H1 (cell line): Measurements from ENCODE around the gene ABL2. TPM values are rescaled to one million over a fixed set of nuclear protein-coding genes. Genes with fewer than 3 reads are reported as not detected.

Source experiments
- CTCF ChIA-PET: fragments of 300-600 bp; sonication (Branson Sonifier 250); formaldehyde crosslinking; loops from one replicate; lab custom pipeline; 2021; ENCODE audit not compliant: partially characterized antibody; lab: Charles Lee
- POLR2A ChIA-PET: fragments of 300-600 bp; sonication (Branson Sonifier 250); formaldehyde crosslinking; loops from one replicate; lab custom pipeline; 2021; ENCODE audit warnings: inconsistent platforms; ENCODE audit not compliant: partially characterized antibody; lab: Charles Lee
- DNase-seq, 2 experiments: peaks; one replicate each; pipeline versions ENCODE4 v3.0.0 to v3.0.0-alpha.2; 2010 to 2022; ENCODE audit warnings: low spot score in 2 of 2, low read depth in 1 of 2, mixed read lengths in 1 of 2
- FAIRE-seq: peaks from 2 replicates; lab custom pipeline; 2011; peaks lifted over from hg19 to GRCh38; lab: Jason Lieb, UNC
- H2AFZ ChIP-seq: 2 replicates; pipeline ENCODE4 v1.8.1; 2012; ENCODE audit warnings: low read length, inconsistent platforms
- H2AK5ac ChIP-seq: 2 replicates; pipeline ENCODE4 v1.6.1; 2013; ENCODE audit warnings: low read depth, low read length
- H2BK120ac ChIP-seq: replicated peaks from 2 replicates; pipeline ENCODE3; 2013; ENCODE audit warnings: low read depth, low read length, inconsistent platforms
- H2BK12ac ChIP-seq: 2 replicates; pipeline ENCODE4 v1.6.1; 2013; ENCODE audit warnings: low read depth, low read length
- H2BK15ac ChIP-seq: 2 replicates; pipeline ENCODE4 v1.6.1; 2013; ENCODE audit warnings: low read length
- H2BK20ac ChIP-seq: 2 replicates; pipeline ENCODE4 v1.6.1; 2013; ENCODE audit warnings: low read length
- H2BK5ac ChIP-seq: 2 replicates; pipeline ENCODE4 v1.6.1; 2013; ENCODE audit warnings: low read depth, low read length
- H3K14ac ChIP-seq: 2 replicates; pipeline ENCODE4 v1.6.1; 2013; ENCODE audit warnings: inconsistent platforms; ENCODE audit not compliant: insufficient read length
- H3K18ac ChIP-seq: 2 replicates; pipeline ENCODE4 v1.6.1; 2013; ENCODE audit warnings: low read length; ENCODE audit errors: extremely low read depth
- H3K23ac ChIP-seq: 2 replicates; pipeline ENCODE4 v1.6.1; 2013; ENCODE audit warnings: inconsistent platforms; ENCODE audit not compliant: insufficient read length
- H3K23me2 ChIP-seq: 2 replicates; pipeline ENCODE4 v1.6.1; 2013; ENCODE audit warnings: low read depth, low read length
- H3K27ac ChIP-seq: 2 replicates; pipeline ENCODE4 v1.6.1; 2011; ENCODE audit warnings: low read depth, low read length, inconsistent platforms
- H3K27me3 ChIP-seq, 4 experiments: replicated peaks in 1 of 4; 1 replicate in 1 of 4; 2 replicates in 3 of 4; pipeline versions ENCODE4 v1.6.1 to v1.8.1; 2011 to 2013; ENCODE audit warnings: low read length in 3 of 4, mild to moderate bottlenecking in 3 of 4, inconsistent platforms in 2 of 4, mixed read lengths in 2 of 4, moderate library complexity in 1 of 4; ENCODE audit not compliant: control insufficient read depth in 3 of 4, insufficient read depth in 3 of 4; ENCODE audit errors: extremely low read depth in 1 of 4
- H3K36me3 ChIP-seq, 4 experiments: 2 replicates each; pipeline versions ENCODE4 v1.6.1 to v1.8.1; 2011 to 2013; ENCODE audit warnings: mild to moderate bottlenecking in 4 of 4, low read length in 3 of 4, moderate library complexity in 2 of 4, control low read depth in 1 of 4, inconsistent platforms in 1 of 4; ENCODE audit not compliant: insufficient read depth in 4 of 4, control insufficient read depth in 2 of 4
- H3K4ac ChIP-seq: replicated peaks from 2 replicates; pipeline ENCODE3; 2013; ENCODE audit warnings: low read length, low read depth, mixed read lengths, inconsistent platforms; ENCODE audit not compliant: insufficient read length
- H3K4me1 ChIP-seq, 4 experiments: replicated peaks in 1 of 4; 1 replicate in 1 of 4; 2 replicates in 3 of 4; pipeline versions ENCODE4 v1.6.1 to v1.8.1; 2011 to 2013; ENCODE audit warnings: low read length in 3 of 4, inconsistent platforms in 2 of 4, mixed read lengths in 1 of 4; ENCODE audit not compliant: insufficient read depth in 4 of 4, control insufficient read depth in 3 of 4
- H3K4me2 ChIP-seq, 2 experiments: 2 replicates each; pipeline versions ENCODE4 v1.6.1 to v1.8.1; 2011 to 2013; ENCODE audit warnings: low read depth in 2 of 2, low read length in 2 of 2, control low read depth in 1 of 2, inconsistent platforms in 1 of 2, mild to moderate bottlenecking in 1 of 2; ENCODE audit not compliant: insufficient read depth in 1 of 2
- H3K4me3 ChIP-seq, 4 experiments: fragments of 200-600, 300-600 bp in 1 of 4; sonication (generic), shearing (Covaris generic), sonication (Bioruptor Twin) in 1 of 4; 2 replicates each; pipeline versions ENCODE4 v1.5.1 to v1.8.1; 2011 to 2016; ENCODE audit warnings: low read length in 4 of 4, low read depth in 3 of 4, control low read depth in 2 of 4, inconsistent platforms in 2 of 4, mild to moderate bottlenecking in 2 of 4, mixed read lengths in 1 of 4, moderate library complexity in 1 of 4; ENCODE audit not compliant: insufficient read depth in 2 of 4; ENCODE audit errors: extremely low read depth in 1 of 4
- H3K56ac ChIP-seq: replicated peaks from 2 replicates; pipeline ENCODE3; 2013; ENCODE audit warnings: low read depth, mild to moderate bottlenecking, mixed read lengths, low read length, inconsistent platforms; ENCODE audit not compliant: insufficient read length
- H3K79me1 ChIP-seq: 2 replicates; pipeline ENCODE4 v1.6.1; 2013; ENCODE audit warnings: low read depth, low read length, control low read depth
- H3K79me2 ChIP-seq, 2 experiments: 2 replicates each; pipeline versions ENCODE4 v1.6.1 to v1.8.1; 2012 to 2013; ENCODE audit warnings: low read length in 2 of 2, mild to moderate bottlenecking in 2 of 2, inconsistent platforms in 1 of 2; ENCODE audit not compliant: insufficient read depth in 2 of 2, control insufficient read depth in 1 of 2
- H3K9ac ChIP-seq, 4 experiments: replicated peaks in 1 of 4; 1 replicate in 1 of 4; 2 replicates in 3 of 4; pipeline versions ENCODE4 v1.6.1 to v1.8.1; 2011 to 2013; ENCODE audit warnings: low read depth in 3 of 4, low read length in 3 of 4, control low read depth in 2 of 4, mild to moderate bottlenecking in 2 of 4, moderate library complexity in 2 of 4, inconsistent platforms in 1 of 4; ENCODE audit errors: extremely low read depth in 1 of 4
- H3K9me3 ChIP-seq, 2 experiments: 2 replicates each; pipeline versions ENCODE4 v1.6.1 to v1.8.1; 2012 to 2013; ENCODE audit warnings: mild to moderate bottlenecking in 2 of 2, moderate library complexity in 2 of 2, control low read depth in 1 of 2, inconsistent platforms in 1 of 2, low read depth in 1 of 2, low read length in 1 of 2, mixed read lengths in 1 of 2; ENCODE audit not compliant: insufficient read depth in 2 of 2
- H4K20me1 ChIP-seq, 2 experiments: replicated peaks in 1 of 2; 2 replicates each; pipeline versions ENCODE3 to v1.8.1; 2011 to 2013; ENCODE audit warnings: inconsistent platforms in 2 of 2, low read length in 2 of 2, mild to moderate bottlenecking in 1 of 2; ENCODE audit not compliant: insufficient read depth in 2 of 2, control insufficient read depth in 1 of 2
- H4K5ac ChIP-seq: 2 replicates; pipeline ENCODE4 v1.6.1; 2013; ENCODE audit warnings: low read length, low read depth, mixed read lengths, inconsistent platforms; ENCODE audit not compliant: insufficient read length
- H4K8ac ChIP-seq: 2 replicates; pipeline ENCODE4 v1.8.0; 2013; ENCODE audit warnings: mild to moderate bottlenecking, moderate library complexity, low read length, inconsistent platforms; ENCODE audit not compliant: insufficient read depth; ENCODE audit errors: extremely low read depth
- H4K91ac ChIP-seq: replicated peaks from 2 replicates; pipeline ENCODE3; 2013; ENCODE audit warnings: low read length, mixed read lengths, inconsistent platforms; ENCODE audit not compliant: insufficient read length
- BACH1 ChIP-seq: IDR thresholded peaks from 2 replicates; pipeline ENCODE4 v1.6.1; 2012; ENCODE audit warnings: low read length, improper control_type of control experiment
- CBX8 ChIP-seq: fragments of 300-800, 300-1000 bp; sonication (generic); IDR thresholded peaks from 2 replicates; pipeline ENCODE4 v1.7.1; 2016; ENCODE audit warnings: low read depth, low read length, borderline replicate concordance
- EGR1 ChIP-seq: IDR thresholded peaks from 2 replicates; pipeline ENCODE4 v1.6.1; 2011; ENCODE audit warnings: low read depth, low read length, borderline replicate concordance
- HDAC2 ChIP-seq, 2 experiments: fragments of 300-600 bp in 1 of 2; sonication (generic) in 1 of 2; IDR thresholded peaks; 2 replicates each; pipeline ENCODE4 v1.6.1; 2011 to 2012; ENCODE audit warnings: low read depth in 2 of 2, low read length in 2 of 2, mild to moderate bottlenecking in 2 of 2, moderate library complexity in 2 of 2, borderline replicate concordance in 1 of 2, inconsistent platforms in 1 of 2
- KDM4A ChIP-seq: IDR thresholded peaks from one replicate; pipeline ENCODE4 v1.7.1; 2012; ENCODE audit warnings: low read depth, mild to moderate bottlenecking, moderate library complexity, low read length, inconsistent platforms; ENCODE audit not compliant: severe bottlenecking
- PHF8 ChIP-seq: fragments of 200-600 bp; sonication (generic); conservative IDR thresholded peaks from 2 replicates; pipeline ENCODE4 v1.7.1; 2012; ENCODE audit warnings: low read depth, mild to moderate bottlenecking, inconsistent platforms, low read length, moderate library complexity
- SP4 ChIP-seq: IDR thresholded peaks from 2 replicates; pipeline ENCODE4 v1.6.1; 2012; ENCODE audit warnings: low read length, inconsistent platforms
- SUZ12 ChIP-seq: fragments of 200-600 bp; sonication (generic); IDR thresholded peaks from 2 replicates; pipeline ENCODE4 v1.6.1; 2012; ENCODE audit warnings: mild to moderate bottlenecking, inconsistent platforms, low read length, moderate library complexity, mixed read lengths
- TAF1 ChIP-seq: IDR thresholded peaks from 2 replicates; pipeline ENCODE4 v1.6.1; 2011; ENCODE audit warnings: mild to moderate bottlenecking, low read depth, low read length
- WGBS, 2 experiments: shearing (Covaris generic) in 1 of 2; methylation state at CpG; one replicate each; pipeline versions ENCODE4 v1.1.6 to v1.1.7; 2013 to 2015; ENCODE audit warnings: low lambda C conversion rate in 2 of 2, mixed read lengths in 2 of 2, inconsistent platforms in 1 of 2, low coverage in 1 of 2, missing lambda C conversion rate in 1 of 2; ENCODE audit not compliant: insufficient replicate concordance in 2 of 2, insufficient coverage in 1 of 2, insufficient read length in 1 of 2; ENCODE audit errors: extremely low coverage in 1 of 2, missing lambda C conversion rate in 1 of 2; 5-methylcytosine and 5-hydroxymethylcytosine counted together
- polyA plus RNA-seq, 7 experiments: library from polyadenylated mRNA; depleted of rRNA in 3 of 7; stranded (reverse) in 5 of 7; unstranded in 2 of 7; fragments of >200 nt in 5 of 7; fragments of 200-250 nt in 2 of 7; gene quantifications; 1 replicate in 5 of 7; 2 replicates in 1 of 7; 4 replicates in 1 of 7; pipeline versions ENCODE4 v1.2.1 to v1.2.3, GENCODE V29; 2011 to 2013; ENCODE audit warnings: missing spikeins in 2 of 7, mixed read lengths in 2 of 7
- total RNA-seq: library from RNA; stranded (reverse); fragmentation: NEBNext Ultra II Directional; extraction: Animal tissue kit (Norgen Biotek cat#: 25700); gene quantifications from 2 replicates; pipeline ENCODE4 v1.2.1, GENCODE V29; 2021
- TF ChIP-seq, protein P1 (sequence below): IDR thresholded peaks from 2 replicates; pipeline ENCODE4 v1.6.1; 2012; ENCODE audit warnings: low read length, inconsistent platforms
- TF ChIP-seq, protein P2 (sequence below): IDR thresholded peaks from 2 replicates; pipeline ENCODE4 v1.6.1; 2012; ENCODE audit warnings: inconsistent platforms

Gene ABL2
- total and polyA plus RNA-seq, 2 of the 8 experiments (the other 6 are each of a cell fraction or from before 2014, with no cell fraction given) = 4.5 to 19.1 TPM

DNA sequence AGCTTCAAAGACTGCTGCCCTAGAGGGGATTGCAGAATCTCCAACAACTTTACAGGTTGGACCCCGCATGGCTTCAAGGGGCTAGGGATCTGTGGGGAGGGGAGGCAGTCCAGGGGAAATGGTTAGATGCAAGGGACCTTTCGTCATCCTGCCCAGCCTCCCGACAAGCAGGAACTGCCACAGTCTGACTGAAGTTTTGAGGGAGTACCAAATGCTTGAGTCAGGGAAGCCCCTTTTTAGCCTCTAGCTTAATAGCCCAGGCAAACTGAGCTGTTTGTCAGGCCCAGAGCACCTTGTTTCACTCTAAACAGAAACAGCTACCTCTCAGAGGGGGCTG is 146.5 kb downstream of the ABL2 start:
- 34% methylated on average over 3 of the region's 3 CpGs; no CpG with 5 or more reads in 1 of the 2 experiments for WGBS, 2 experiments
- Histone ChIP-seq H3K18ac (no peak overlapping the region), H3K4ac (no peak overlapping the region), H4K8ac (no peak overlapping the region), H2BK120ac (no peak overlapping the region), H3K23ac (no peak overlapping the region), H3K56ac (no peak overlapping the region), H4K91ac (no peak overlapping the region), H2BK20ac (no peak overlapping the region), H3K9ac (peak overlapping the region in 1 of 4 experiments; percentile 4; a peak in 1 of 7 replicates), H4K20me1 (no peaks in the 10 kb centered on the region), H3K23me2 (peaks cover 13% of the 10 kb centered on the region), H3K4me1 (peaks cover 0 to 17% (median 13%) of the 10 kb centered on the region in 4 experiments; a peak in 6 of 7 replicates), H2AFZ (no peak overlapping the region), H3K79me2 (no peaks in the 10 kb centered on the region), H2BK12ac (no peak overlapping the region), H3K9me3 (no peaks in the 10 kb centered on the region), H3K36me3 (no peaks in the 10 kb centered on the region; a peak in 1 of 8 replicates), H2BK5ac (no peak overlapping the region), H3K27me3 (no peaks in the 10 kb centered on the region), H3K79me1 (peaks cover 3% of the 10 kb centered on the region), H3K27ac (no peak overlapping the region), H3K14ac (no peak overlapping the region), H3K4me3 (peak overlapping the region; percentile 55 to 74 (median 70)), H4K5ac (no peak overlapping the region), H2AK5ac (no peak overlapping the region; the same call in 1 of the 2 replicates), H3K4me2 (peak overlapping the region; percentile 98 to 99), H2BK15ac (no peak overlapping the region)
- DNase-seq (no peak), FAIRE-seq (no peak)
- CTCF ChIA-PET = interaction anchor here (0.5 to 4.2 kb wide), 6 partner anchors 11 to 286 kb away, joined by 3 to 15 read pairs (median 3); no protein-coding TSS in a partner anchor
- POLR2A ChIA-PET = interaction anchor here (1.2 to 2.2 kb wide), 4 partner anchors 9 to 37 kb away, joined by 4 to 9 read pairs (median 4); no protein-coding TSS in a partner anchor
- TF ChIP-seq CBX8 (no peak), SP4 (no peak), BACH1 (no peak), PHF8 (no peak), TAF1 (no peak), SUZ12 (no peak), EGR1 (no peak), KDM4A (no peak), HDAC2 (IDR thresholded peaks at IDR 0.05; ENCODE audit: borderline replicate concordance in 1 of 2, low read depth in 2 of 2, low read length in 2 of 2) (no peak)
- TF ChIP-seq, protein P1, sequence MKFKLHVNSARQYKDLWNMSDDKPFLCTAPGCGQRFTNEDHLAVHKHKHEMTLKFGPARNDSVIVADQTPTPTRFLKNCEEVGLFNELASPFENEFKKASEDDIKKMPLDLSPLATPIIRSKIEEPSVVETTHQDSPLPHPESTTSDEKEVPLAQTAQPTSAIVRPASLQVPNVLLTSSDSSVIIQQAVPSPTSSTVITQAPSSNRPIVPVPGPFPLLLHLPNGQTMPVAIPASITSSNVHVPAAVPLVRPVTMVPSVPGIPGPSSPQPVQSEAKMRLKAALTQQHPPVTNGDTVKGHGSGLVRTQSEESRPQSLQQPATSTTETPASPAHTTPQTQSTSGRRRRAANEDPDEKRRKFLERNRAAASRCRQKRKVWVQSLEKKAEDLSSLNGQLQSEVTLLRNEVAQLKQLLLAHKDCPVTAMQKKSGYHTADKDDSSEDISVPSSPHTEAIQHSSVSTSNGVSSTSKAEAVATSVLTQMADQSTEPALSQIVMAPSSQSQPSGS = no peak
- TF ChIP-seq, protein P2, sequence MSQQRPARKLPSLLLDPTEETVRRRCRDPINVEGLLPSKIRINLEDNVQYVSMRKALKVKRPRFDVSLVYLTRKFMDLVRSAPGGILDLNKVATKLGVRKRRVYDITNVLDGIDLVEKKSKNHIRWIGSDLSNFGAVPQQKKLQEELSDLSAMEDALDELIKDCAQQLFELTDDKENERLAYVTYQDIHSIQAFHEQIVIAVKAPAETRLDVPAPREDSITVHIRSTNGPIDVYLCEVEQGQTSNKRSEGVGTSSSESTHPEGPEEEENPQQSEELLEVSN = no peak
